Mammary microvascular endothelial cell (primary cell): ENCODE measurements around the gene TRMO. TPM values are rescaled to one million over a fixed set of nuclear protein-coding genes. Genes with fewer than 3 reads are reported as not detected.

Source experiments
- total RNA-seq: library from RNA; depleted of rRNA; stranded (reverse); fragments of >200 nt; gene quantifications from 2 replicates; pipeline ENCODE4 v1.2.3, GENCODE V29; 2015

TRMO gene
- 10.6 and 17.9 TPM in 2 replicates for total RNA-seq

GRCh38 chr9:97921959-97922724, at the start of gene TRMO:
Gene TRMO, minus strand, starts transcription at chr9:97922500. Its CDS starts 7 bp downstream, at chr9:97922493.

DNA sequence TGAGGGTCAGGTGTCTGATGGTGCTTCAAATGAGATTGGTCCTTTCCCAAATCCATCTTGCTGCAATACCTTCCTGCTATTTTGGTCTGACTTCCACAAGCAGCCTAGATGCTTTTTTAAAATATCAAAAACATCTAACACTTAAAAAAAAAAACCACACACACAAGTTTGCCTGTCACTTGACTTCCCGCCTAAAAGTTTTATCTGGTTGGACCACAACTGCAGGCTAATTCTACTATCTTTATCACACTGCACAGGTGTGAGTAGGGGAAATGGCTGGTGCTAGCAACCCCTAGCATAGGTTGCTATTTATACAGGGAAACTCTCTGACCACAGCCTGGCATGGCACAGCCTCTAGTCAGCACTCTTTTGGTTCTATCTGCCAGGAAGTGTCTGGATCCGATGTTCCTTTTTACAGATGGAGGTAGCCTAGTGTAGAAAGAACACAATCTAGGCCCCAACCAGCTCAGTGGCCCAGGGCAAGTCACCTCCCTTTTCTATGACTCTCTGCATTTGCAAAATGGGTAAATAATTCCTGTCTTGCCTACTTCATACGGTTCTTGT, 15.9 kb upstream of the TRMO start, which contains the start of gene HEMGN:
Gene HEMGN (minus strand): TSS at position 92 of the 564 bp plus-strand sequence. CDS start 36 bp downstream, at position 56.

Other genes with a start within 250 kb of the TRMO start
- gene XPA, start 225.2 kb downstream of the TRMO start, total RNA-seq = 5.3 and 12.7 TPM in 2 replicates
- gene FOXE1, start 69.3 kb downstream of the TRMO start, total RNA-seq = not detected in 2 replicates
- gene HEMGN, start 15.7 kb upstream of the TRMO start, total RNA-seq = not detected in 2 replicates
- gene ANP32B, start 60.8 kb upstream of the TRMO start, total RNA-seq = 17.0 and 17.7 TPM in 2 replicates
- 135 and 161 TPM in 2 replicates for gene NANS, start 134.2 kb upstream of the TRMO start, total RNA-seq
- 19.2 and 21.5 TPM in 2 replicates for gene TRIM14, start 196.7 kb upstream of the TRMO start, total RNA-seq